B cell (primary cell): Measurements from ENCODE around the gene SMIM45.

ENCODE experiments used
- EZH2 ChIP-seq: IDR thresholded peaks from 2 replicates; pipeline ENCODE4 v1.6.1; 2012; ENCODE audit warnings: borderline replicate concordance, low read depth, mild to moderate bottlenecking, moderate library complexity, low read length; ENCODE audit not compliant: insufficient read depth, poor library complexity, severe bottlenecking
- TF ChIP-seq, protein P1 (sequence below): fragments of 200-600 bp; IDR thresholded peaks from one replicate; pipeline ENCODE4 v1.8.0; 2022; ENCODE audit warnings: antibody characterized with exemption, mild to moderate bottlenecking

DNA sequence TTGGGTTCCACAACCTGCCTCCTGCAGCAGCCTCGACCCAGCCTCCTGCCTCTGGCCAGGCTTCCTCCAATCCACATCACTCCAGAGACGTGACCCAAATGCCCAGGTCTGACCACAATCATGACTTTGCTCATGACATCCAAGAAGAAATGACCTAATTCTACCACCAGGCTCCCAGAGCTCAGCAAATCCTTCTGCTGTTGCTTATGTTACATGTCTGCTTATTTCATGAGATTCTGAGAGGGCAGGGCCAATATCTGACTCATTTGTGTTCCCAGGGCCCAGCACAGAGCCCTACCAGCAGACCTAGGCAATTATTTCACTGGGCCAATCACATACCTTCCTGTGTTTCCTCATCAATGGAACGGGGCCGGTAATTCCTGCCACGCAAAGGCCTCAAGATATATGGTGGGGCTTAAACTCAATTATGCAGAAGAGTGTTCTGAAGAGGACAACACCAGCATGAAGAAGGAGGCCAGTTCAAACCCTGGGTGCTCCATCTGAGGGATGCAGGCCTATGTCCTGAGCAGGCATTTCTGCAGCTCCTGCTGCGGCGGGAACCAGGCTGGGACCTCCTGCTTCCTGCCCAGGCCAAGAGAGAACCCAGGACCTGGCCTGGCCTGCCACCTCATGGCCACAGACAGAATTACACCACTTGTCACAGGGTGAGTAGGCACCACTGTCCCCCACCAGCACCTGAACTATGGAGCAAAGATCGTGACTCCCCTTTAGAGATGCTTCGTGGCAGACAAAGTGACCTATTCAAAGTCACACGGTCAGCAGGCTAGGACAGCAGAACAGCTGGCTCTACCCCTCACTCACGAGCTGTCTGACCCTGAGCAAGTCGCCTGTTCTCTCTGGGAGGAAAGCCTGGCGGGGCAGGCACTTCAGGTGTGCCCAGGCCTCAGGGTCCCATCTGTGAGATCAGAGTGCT, 10.9 kb upstream of the SMIM45 start:
- TF ChIP-seq, protein P1, sequence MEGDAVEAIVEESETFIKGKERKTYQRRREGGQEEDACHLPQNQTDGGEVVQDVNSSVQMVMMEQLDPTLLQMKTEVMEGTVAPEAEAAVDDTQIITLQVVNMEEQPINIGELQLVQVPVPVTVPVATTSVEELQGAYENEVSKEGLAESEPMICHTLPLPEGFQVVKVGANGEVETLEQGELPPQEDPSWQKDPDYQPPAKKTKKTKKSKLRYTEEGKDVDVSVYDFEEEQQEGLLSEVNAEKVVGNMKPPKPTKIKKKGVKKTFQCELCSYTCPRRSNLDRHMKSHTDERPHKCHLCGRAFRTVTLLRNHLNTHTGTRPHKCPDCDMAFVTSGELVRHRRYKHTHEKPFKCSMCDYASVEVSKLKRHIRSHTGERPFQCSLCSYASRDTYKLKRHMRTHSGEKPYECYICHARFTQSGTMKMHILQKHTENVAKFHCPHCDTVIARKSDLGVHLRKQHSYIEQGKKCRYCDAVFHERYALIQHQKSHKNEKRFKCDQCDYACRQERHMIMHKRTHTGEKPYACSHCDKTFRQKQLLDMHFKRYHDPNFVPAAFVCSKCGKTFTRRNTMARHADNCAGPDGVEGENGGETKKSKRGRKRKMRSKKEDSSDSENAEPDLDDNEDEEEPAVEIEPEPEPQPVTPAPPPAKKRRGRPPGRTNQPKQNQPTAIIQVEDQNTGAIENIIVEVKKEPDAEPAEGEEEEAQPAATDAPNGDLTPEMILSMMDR: peak; percentile 93
- no peak for TF ChIP-seq EZH2
